CD14-positive monocyte (primary cell): ENCODE data around the gene CHERP. TPM values are rescaled to one million over a fixed set of nuclear protein-coding genes. Genes with fewer than 3 reads are reported as not detected.

Experiments used
- DNase-seq, 3 donors: peaks; one replicate each; pipeline ENCODE4 v3.0.0-alpha.2; 2011 to 2022
- H2AFZ ChIP-seq: 2 replicates; pipeline ENCODE4 v1.6.0; 2012; ENCODE audit warnings: mild to moderate bottlenecking, low read depth, low read length, inconsistent platforms; ENCODE audit not compliant: insufficient read depth, poor library complexity, severe bottlenecking
- H3K27ac ChIP-seq, 2 donors: 1 replicate in 1 of 2; 2 replicates in 1 of 2; pipeline ENCODE4 v1.5.1; 2012 to 2013; ENCODE audit warnings: low read length in 2 of 2, control low read depth in 1 of 2, inconsistent platforms in 1 of 2, low read depth in 1 of 2, mild to moderate bottlenecking in 1 of 2
- H3K27me3 ChIP-seq, 2 donors: one replicate each; pipeline versions ENCODE4 v1.6.0 to v1.6.1; 2011 to 2013; ENCODE audit warnings: low read length in 2 of 2; ENCODE audit not compliant: control insufficient read depth in 2 of 2, insufficient read depth in 2 of 2
- H3K36me3 ChIP-seq, 2 donors: replicated peaks in 1 of 2; 1 replicate in 1 of 2; 2 replicates in 1 of 2; pipeline versions ENCODE4 v1.5.1 to v1.6.1; 2012 to 2013; ENCODE audit warnings: low read length in 2 of 2, control low read depth in 1 of 2, inconsistent platforms in 1 of 2, mild to moderate bottlenecking in 1 of 2; ENCODE audit not compliant: insufficient read depth in 2 of 2, control insufficient read depth in 1 of 2
- H3K4me1 ChIP-seq, 2 donors: 1 replicate in 1 of 2; 2 replicates in 1 of 2; pipeline versions ENCODE4 v1.5.1 to v1.6.1; 2012 to 2013; ENCODE audit warnings: low read length in 2 of 2, control low read depth in 1 of 2, inconsistent platforms in 1 of 2, mild to moderate bottlenecking in 1 of 2, moderate library complexity in 1 of 2; ENCODE audit not compliant: insufficient read depth in 2 of 2, control insufficient read depth in 1 of 2
- H3K4me2 ChIP-seq: replicated peaks from 2 replicates; pipeline ENCODE3; 2012; ENCODE audit warnings: low read length, moderate library complexity, mild to moderate bottlenecking; ENCODE audit not compliant: poor library complexity, severe bottlenecking; ENCODE audit errors: extremely low read depth
- H3K4me3 ChIP-seq, 3 experiments: fragments of 200-600 bp in 1 of 3; sonication (generic) in 1 of 3; replicated peaks in 1 of 3; 1 replicate in 2 of 3; 2 replicates in 1 of 3; pipeline ENCODE4 v1.5.1; 2011 to 2013; ENCODE audit warnings: low read length in 3 of 3, mild to moderate bottlenecking in 3 of 3, control low read depth in 2 of 3, low read depth in 2 of 3, inconsistent platforms in 1 of 3, moderate library complexity in 1 of 3
- H3K79me2 ChIP-seq: 2 replicates; pipeline ENCODE4 v1.6.0; 2012; ENCODE audit warnings: mild to moderate bottlenecking, control low read depth, inconsistent platforms, low read length, moderate library complexity; ENCODE audit not compliant: insufficient read depth
- H3K9ac ChIP-seq: 2 replicates; pipeline ENCODE4 v1.6.0; 2017; ENCODE audit warnings: low read length, mild to moderate bottlenecking; ENCODE audit not compliant: insufficient read depth, poor library complexity, severe bottlenecking
- H3K9me3 ChIP-seq, 2 donors: replicated peaks in 1 of 2; 1 replicate in 1 of 2; 2 replicates in 1 of 2; pipeline versions ENCODE4 v1.5.1 to v1.6.1; 2012 to 2013; ENCODE audit warnings: low read length in 2 of 2, control low read depth in 1 of 2; ENCODE audit not compliant: control insufficient read depth in 1 of 2, insufficient read depth in 1 of 2
- H4K20me1 ChIP-seq: 2 replicates; pipeline ENCODE4 v1.6.0; 2012; ENCODE audit warnings: mild to moderate bottlenecking, low read length, control low read depth, moderate library complexity; ENCODE audit not compliant: insufficient read depth
- H3K27ac Mint-ChIP-seq, 7 donors: one replicate each; pipeline ENCODE4 v1.8.0; 2020; ENCODE audit warnings: mild to moderate bottlenecking in 7 of 7, mixed read lengths in 7 of 7, moderate library complexity in 6 of 7, inconsistent platforms in 2 of 7
- H3K27me3 Mint-ChIP-seq, 3 donors: one replicate each; pipeline ENCODE4 v1.8.0; 2021 to 2022; ENCODE audit warnings: low read depth in 3 of 3, mild to moderate bottlenecking in 3 of 3, mixed read lengths in 3 of 3, moderate library complexity in 3 of 3, inconsistent platforms in 1 of 3
- H3K36me3 Mint-ChIP-seq, 2 donors: one replicate each; pipeline ENCODE4 v1.8.0; 2020; ENCODE audit warnings: mixed read lengths in 2 of 2, inconsistent platforms in 1 of 2, mild to moderate bottlenecking in 1 of 2
- H3K4me1 Mint-ChIP-seq: one replicate; pipeline ENCODE4 v1.8.0; 2020; ENCODE audit warnings: mild to moderate bottlenecking, mixed read lengths
- H3K4me3 Mint-ChIP-seq, 2 donors: one replicate each; pipeline ENCODE4 v1.8.0; 2020; ENCODE audit warnings: mild to moderate bottlenecking in 2 of 2, mixed read lengths in 2 of 2, moderate library complexity in 1 of 2
- H3K9me3 Mint-ChIP-seq, 7 donors: one replicate each; pipeline ENCODE4 v1.8.0; 2020 to 2022; ENCODE audit warnings: mixed read lengths in 7 of 7, mild to moderate bottlenecking in 6 of 7, moderate library complexity in 6 of 7, inconsistent platforms in 2 of 7
- CTCF ChIP-seq: fragments of 200-600 bp; IDR thresholded peaks from one replicate; pipeline ENCODE4 v1.8.0; 2022; ENCODE audit warnings: antibody characterized with exemption, mild to moderate bottlenecking
- WGBS: methylation state at CpG from one replicate; pipeline ENCODE4 v1.1.5; 2013; ENCODE audit warnings: missing lambda C conversion rate; ENCODE audit not compliant: insufficient coverage; 5-methylcytosine and 5-hydroxymethylcytosine counted together
- intact Hi-C, 2 donors: fragments of 100-400 bp; cut with micrococcal nuclease; formaldehyde crosslinking; loops; one replicate each; pipeline versions ENCODE4 v1.15.0 to v1.15.1; 2023
- polyA plus RNA-seq, 3 donors: library from polyadenylated mRNA; depleted of rRNA in 1 of 3; unstranded in 2 of 3; stranded (reverse) in 1 of 3; fragments of 300-500 nt in 2 of 3; fragments of >200 nt in 1 of 3; fragmentation: Illumina TruSeq in 2 of 3; gene quantifications; 1 replicate in 2 of 3; 2 replicates in 1 of 3; pipeline ENCODE4 v1.2.3, GENCODE V29; 2012 to 2021

Gene CHERP
- polyA plus RNA-seq, 3 donors: 3.2 to 18.8 (median 5.3) TPM

GRCh38 chr19:16564842-16565241 lies 22.6 kb upstream of the CHERP start:
- no peak overlapping the region for H3K4me3 ChIP-seq
- H3K27ac Mint-ChIP-seq: no peak overlapping the region
- peaks cover 64 to 95% of the 10 kb centered on the region in 2 donors for H3K36me3 ChIP-seq
- H2AFZ ChIP-seq: no peak overlapping the region
- 100% methylated on average over 2 of the region's 7 CpGs for WGBS
- no peaks in the 10 kb centered on the region for H3K27me3 ChIP-seq
- peaks cover 75 to 99% of the 10 kb centered on the region in 2 donors for H3K36me3 Mint-ChIP-seq
- peaks cover 2% of the 10 kb centered on the region for H3K4me1 Mint-ChIP-seq
- H4K20me1 ChIP-seq: peaks cover 4% of the 10 kb centered on the region
- no peak overlapping the region for H3K27ac ChIP-seq
- no peaks in the 10 kb centered on the region for H3K4me1 ChIP-seq
- H3K9ac ChIP-seq: no peak overlapping the region
- H3K9me3 ChIP-seq: no peaks in the 10 kb centered on the region
- peaks cover 0 to 2% (median 0%) of the 10 kb centered on the region in 3 donors for H3K27me3 Mint-ChIP-seq
- TF ChIP-seq CTCF: no peak
- H3K9me3 Mint-ChIP-seq: peaks cover 0 to 3% (median 0%) of the 10 kb centered on the region in 7 donors
- peaks cover under 1% of the 10 kb centered on the region for H3K79me2 ChIP-seq
- no peak overlapping the region for H3K4me2 ChIP-seq
- no peak overlapping the region for H3K4me3 Mint-ChIP-seq
- no peak for DNase-seq
- intact Hi-C loops: no loop called here

- Mint-ChIP-seq H3K27ac (no peak overlapping the region), H3K27me3 (peaks cover 0 to 2% (median 0%) of the 10 kb centered on the region in 3 donors), H3K9me3 (peaks cover 0 to 2% (median 0%) of the 10 kb centered on the region in 7 donors), H3K4me3 (no peak overlapping the region), H3K36me3 (peaks cover 64 to 96% of the 10 kb centered on the region in 2 donors), H3K4me1 (peaks cover 2% of the 10 kb centered on the region)
- H3K4me2 ChIP-seq: no peak overlapping the region
- no peaks in the 10 kb centered on the region for H3K79me2 ChIP-seq
- WGBS: 100% methylated on average over 4 of the region's 6 CpGs
- H3K4me1 ChIP-seq: no peaks in the 10 kb centered on the region
- no peaks in the 10 kb centered on the region for H3K27me3 ChIP-seq
- no peak overlapping the region for H3K9ac ChIP-seq
- H2AFZ ChIP-seq: no peak overlapping the region
- no peak overlapping the region for H3K4me3 ChIP-seq
- peaks cover 61 to 89% of the 10 kb centered on the region in 2 donors for H3K36me3 ChIP-seq
- peaks cover 4% of the 10 kb centered on the region for H4K20me1 ChIP-seq
- no peak for DNase-seq
- no peaks in the 10 kb centered on the region for H3K9me3 ChIP-seq
- H3K27ac ChIP-seq: no peak overlapping the region
- intact Hi-C loops: no loop called here
- no peak for TF ChIP-seq CTCF
Observed at GRCh38 chr19:16562608-16563025, 20.4 kb upstream of the CHERP start.
